Gastroesophageal sphincter (tissue), 4 donors: ENCODE measurements around the gene IPO11. TPM values are rescaled to one million over a fixed set of nuclear protein-coding genes. Genes with fewer than 3 reads are reported as not detected.

Experiments used
- ATAC-seq: fragments of 150-250 bp; one replicate; pipeline ENCODE4 v1.9.1; 2016; ENCODE audit warnings: mild to moderate bottlenecking, moderate library complexity
- H3K27ac ChIP-seq, 4 donors: fragments of 200-600 bp; sonication (generic) in 3 of 4; 1 replicate in 3 of 4; 2 replicates in 1 of 4; pipeline ENCODE4 v1.5.1; 2016 to 2019
- H3K27me3 ChIP-seq: fragments of 200-600 bp; sonication (generic); one replicate; pipeline ENCODE4 v1.5.1; 2019
- H3K36me3 ChIP-seq, 2 donors: fragments of 200-600 bp; sonication (generic); one replicate each; pipeline ENCODE4 v1.5.1; 2019; ENCODE audit warnings: control low read depth in 1 of 2
- H3K4me1 ChIP-seq, 3 donors: fragments of 200-600 bp; sonication (generic); 1 replicate in 2 of 3; 2 replicates in 1 of 3; pipeline ENCODE4 v1.5.1; 2016 to 2019; ENCODE audit warnings: control low read depth in 2 of 3
- H3K4me3 ChIP-seq, 2 donors: fragments of 200-600 bp; sonication (generic); one replicate each; pipeline ENCODE4 v1.5.1; 2019; ENCODE audit warnings: mild to moderate bottlenecking in 1 of 2, moderate library complexity in 1 of 2
- H3K9me3 ChIP-seq, 3 donors: fragments of 200-600 bp; sonication (generic); one replicate each; pipeline ENCODE4 v1.5.1; 2017 to 2019; ENCODE audit warnings: control low read depth in 2 of 3
- CTCF ChIP-seq, 4 experiments: fragments of 200-600 bp in 2 of 4; fragments of 450-650 bp in 2 of 4; sonication (generic) in 1 of 4; IDR thresholded peaks; one replicate each; pipeline ENCODE4 v1.5.1; 2017 to 2019; ENCODE audit warnings: antibody characterized with exemption in 4 of 4, mild to moderate bottlenecking in 2 of 4, moderate library complexity in 2 of 4
- EP300 ChIP-seq: sonication (generic); formaldehyde crosslinking; IDR thresholded peaks from one replicate; pipeline ENCODE4 v1.6.1; 2017; ENCODE audit warnings: antibody characterized with exemption, mild to moderate bottlenecking
- POLR2A ChIP-seq, 2 donors: fragments of 450-650 bp; IDR thresholded peaks; one replicate each; pipeline ENCODE4 v1.6.1; 2017; ENCODE audit warnings: antibody characterized with exemption in 2 of 2, mild to moderate bottlenecking in 2 of 2, moderate library complexity in 1 of 2
- POLR2AphosphoS5 ChIP-seq: sonication (generic); formaldehyde crosslinking; IDR thresholded peaks from one replicate; pipeline ENCODE4 v1.6.1; 2017; ENCODE audit warnings: antibody characterized with exemption
- WGBS, 2 donors: methylation state at CpG; one replicate each; pipeline ENCODE4 v1.1.5; 2018; ENCODE audit warnings: low coverage in 1 of 2; 5-methylcytosine and 5-hydroxymethylcytosine counted together
- total RNA-seq, 4 donors: library from RNA; depleted of rRNA; stranded (reverse); fragments of >200 nt; gene quantifications; one replicate each; pipeline ENCODE4 v1.1.0, GENCODE V29; 2016

IPO11 gene
- total RNA-seq, 4 donors from 2014 or later: 15.8 to 25.1 (median 17.2) TPM

GRCh38 chr5:62486672-62487071, 74.1 kb downstream of the IPO11 start:
- no peak for ATAC-seq
- no peaks in the 10 kb centered on the region for H3K27me3 ChIP-seq
- no peak overlapping the region for H3K27ac ChIP-seq
- 80 to 90% methylated on average over 1 of the region's 1 CpG for WGBS, 2 donors
- H3K4me3 ChIP-seq: no peak overlapping the region
- H3K9me3 ChIP-seq: no peaks in the 10 kb centered on the region
- no peaks in the 10 kb centered on the region for H3K4me1 ChIP-seq
- TF ChIP-seq POLR2A (IDR thresholded peaks at IDR 0.05): no peak
- no peak for TF ChIP-seq EP300
- no peak for TF ChIP-seq CTCF (IDR thresholded peaks at IDR 0.05)
- no peak for TF ChIP-seq POLR2AphosphoS5
- H3K36me3 ChIP-seq: peaks cover 2 to 48% of the 10 kb centered on the region in 2 donors

GRCh38 chr5:62488531-62488930, 76.0 kb downstream of the IPO11 start:
- no peak for TF ChIP-seq POLR2A (IDR thresholded peaks at IDR 0.05)
- no peak for TF ChIP-seq EP300
- no peak for TF ChIP-seq POLR2AphosphoS5
- no peak for TF ChIP-seq CTCF (IDR thresholded peaks at IDR 0.05)

GRCh38 chr5:62489471-62489870, 76.9 kb downstream of the IPO11 start:
- H3K36me3 ChIP-seq: peaks cover 2 to 49% of the 10 kb centered on the region in 2 donors

More at GRCh38 chr5:62488531-62488930, 76.0 kb downstream of the IPO11 start:
- H3K27ac ChIP-seq: no peak overlapping the region
- H3K4me3 ChIP-seq: no peak overlapping the region
- no peaks in the 10 kb centered on the region for H3K9me3 ChIP-seq
- H3K27me3 ChIP-seq: no peaks in the 10 kb centered on the region
- H3K36me3 ChIP-seq: peaks cover 2 to 56% of the 10 kb centered on the region in 2 donors
- ATAC-seq: no peak
- WGBS, 2 donors: 63 to 64% methylated on average over 3 of the region's 4 CpGs
- no peaks in the 10 kb centered on the region for H3K4me1 ChIP-seq

GRCh38 chr5:62494772-62495171, 82.2 kb downstream of the IPO11 start:
- no peak overlapping the region for H3K27ac ChIP-seq
- no peak for ATAC-seq
- no peak overlapping the region for H3K4me3 ChIP-seq
- no peaks in the 10 kb centered on the region for H3K4me1 ChIP-seq
- peaks cover 2 to 74% of the 10 kb centered on the region in 2 donors for H3K36me3 ChIP-seq
- H3K27me3 ChIP-seq: no peaks in the 10 kb centered on the region
- no peaks in the 10 kb centered on the region for H3K9me3 ChIP-seq
- TF ChIP-seq EP300 (no peak), CTCF (IDR thresholded peaks at IDR 0.05) (no peak), POLR2AphosphoS5 (no peak), POLR2A (IDR thresholded peaks at IDR 0.05) (no peak)
- 92 to 93% methylated on average over 1 of the region's 1 CpG for WGBS, 2 donors

More at GRCh38 chr5:62489471-62489870, 76.9 kb downstream of the IPO11 start:
- 50% methylated on average over 1 of the region's 1 CpG for WGBS, 2 donors
- no peak for TF ChIP-seq CTCF (IDR thresholded peaks at IDR 0.05)
- TF ChIP-seq EP300: no peak
- no peak for TF ChIP-seq POLR2A (IDR thresholded peaks at IDR 0.05)
- no peak for TF ChIP-seq POLR2AphosphoS5
- Histone ChIP-seq H3K4me1 (no peaks in the 10 kb centered on the region), H3K4me3 (no peak overlapping the region), H3K27me3 (no peaks in the 10 kb centered on the region), H3K27ac (no peak overlapping the region), H3K9me3 (no peaks in the 10 kb centered on the region)
- no peak for ATAC-seq

GRCh38 chr5:62496876-62497275, 84.3 kb downstream of the IPO11 start:
- no peak for ATAC-seq
- Histone ChIP-seq H3K36me3 (peaks cover 0 to 70% of the 10 kb centered on the region in 2 donors), H3K27me3 (no peaks in the 10 kb centered on the region), H3K4me1 (no peaks in the 10 kb centered on the region), H3K9me3 (no peaks in the 10 kb centered on the region), H3K4me3 (no peak overlapping the region), H3K27ac (no peak overlapping the region)
- WGBS, 2 donors: 96 to 97% methylated on average over 6 to 7 of the region's 7 CpGs
- TF ChIP-seq POLR2AphosphoS5 (no peak), EP300 (no peak), POLR2A (IDR thresholded peaks at IDR 0.05) (no peak), CTCF (IDR thresholded peaks at IDR 0.05) (no peak)
